ENCODE measurements around the gene SNX11. TPM values are rescaled to one million over a fixed set of nuclear protein-coding genes. Genes with fewer than 3 reads are reported as not detected.
A peak's percentile ranks its signal among the peaks of the same experiment; 100 is the strongest.

The SNX11 gene
- total and polyA plus RNA-seq, 9 of the 15 experiments (the other 6 are each of a cell fraction or from before 2014, with no cell fraction given) = 12.4 to 24.0 (median 16.8) TPM

- TF ChIP-seq KLF6 (CRISPR knock-in tag; IDR thresholded peaks at IDR 0.05; ENCODE audit: borderline replicate concordance) (no peak), ZNF780A (CRISPR knock-in tag; IDR thresholded peaks at IDR 0.05) (no peak), ELF4 (CRISPR knock-in tag; IDR thresholded peaks at IDR 0.05) (no peak)
These were observed 15.5 kb downstream of the SNX11 start (continued) for GRCh38 chr17:48123111-48123510.

DNA sequence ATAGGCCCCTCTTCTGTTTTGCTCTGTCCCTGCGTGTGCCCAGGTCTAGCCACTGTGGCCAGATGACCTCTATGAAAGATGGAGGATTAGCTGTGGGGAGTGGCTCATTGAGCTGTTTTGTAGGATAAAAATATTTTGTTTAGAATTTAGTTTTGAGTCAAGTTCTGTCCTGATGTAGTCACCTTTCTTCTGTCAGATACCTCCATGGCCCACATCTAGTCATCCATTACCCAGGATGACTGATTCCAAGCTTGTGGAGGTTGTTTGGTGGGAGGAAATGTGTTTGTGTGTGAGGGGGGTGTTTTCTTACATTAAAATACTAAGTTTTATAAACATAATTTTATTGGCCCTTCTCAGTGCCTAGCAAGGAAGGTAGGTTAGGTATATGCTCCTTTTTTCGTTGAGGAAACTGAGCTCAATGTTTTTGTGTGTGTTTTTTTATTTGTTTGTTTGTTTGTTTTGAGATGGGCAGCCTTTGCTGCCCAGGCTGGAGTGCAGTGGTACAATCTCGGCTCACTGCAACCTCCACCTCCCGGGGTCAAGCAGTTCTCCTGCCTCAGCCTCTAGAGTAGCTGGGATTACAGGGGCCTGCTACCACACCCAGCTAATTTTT is 16.3 kb downstream of the SNX11 start:
- 92% methylated on average over 4 of the region's 4 CpGs for WGBS (ENCODE audit: insufficient coverage, low coverage, missing lambda C conversion rate)
- FAIRE-seq (no peak), ATAC-seq (no peak), DNase-seq (ENCODE audit: extremely low read depth in 1 of 4, low spot score in 3 of 4) (no peak)
- POLR2A ChIA-PET = interaction anchor here (0.5 to 2.3 kb wide), 4 partner anchors 12 to 1957 kb away, joined by 3 to 9 read pairs (median 4); no protein-coding TSS in a partner anchor
- peaks cover 3% of the 10 kb centered on the region for H3K9me1 ChIP-seq (ENCODE audit: control insufficient read depth, insufficient read depth, low read length)
- no TSS peak for BruUV-seq (replicated peaks)
- no peak overlapping the region for H3K9ac ChIP-seq (ENCODE audit: insufficient read depth in 1 of 2, low read depth in 2 of 2, low read length in 2 of 2)
- no peaks in the 10 kb centered on the region for H4K20me1 ChIP-seq (replicated peaks; ENCODE audit: control insufficient read depth, insufficient read depth, low read length)
- TF ChIP-seq ZFX (CRISPR knock-in tag; IDR thresholded peaks at IDR 0.05) = no peak
- TF ChIP-seq, protein P1, sequence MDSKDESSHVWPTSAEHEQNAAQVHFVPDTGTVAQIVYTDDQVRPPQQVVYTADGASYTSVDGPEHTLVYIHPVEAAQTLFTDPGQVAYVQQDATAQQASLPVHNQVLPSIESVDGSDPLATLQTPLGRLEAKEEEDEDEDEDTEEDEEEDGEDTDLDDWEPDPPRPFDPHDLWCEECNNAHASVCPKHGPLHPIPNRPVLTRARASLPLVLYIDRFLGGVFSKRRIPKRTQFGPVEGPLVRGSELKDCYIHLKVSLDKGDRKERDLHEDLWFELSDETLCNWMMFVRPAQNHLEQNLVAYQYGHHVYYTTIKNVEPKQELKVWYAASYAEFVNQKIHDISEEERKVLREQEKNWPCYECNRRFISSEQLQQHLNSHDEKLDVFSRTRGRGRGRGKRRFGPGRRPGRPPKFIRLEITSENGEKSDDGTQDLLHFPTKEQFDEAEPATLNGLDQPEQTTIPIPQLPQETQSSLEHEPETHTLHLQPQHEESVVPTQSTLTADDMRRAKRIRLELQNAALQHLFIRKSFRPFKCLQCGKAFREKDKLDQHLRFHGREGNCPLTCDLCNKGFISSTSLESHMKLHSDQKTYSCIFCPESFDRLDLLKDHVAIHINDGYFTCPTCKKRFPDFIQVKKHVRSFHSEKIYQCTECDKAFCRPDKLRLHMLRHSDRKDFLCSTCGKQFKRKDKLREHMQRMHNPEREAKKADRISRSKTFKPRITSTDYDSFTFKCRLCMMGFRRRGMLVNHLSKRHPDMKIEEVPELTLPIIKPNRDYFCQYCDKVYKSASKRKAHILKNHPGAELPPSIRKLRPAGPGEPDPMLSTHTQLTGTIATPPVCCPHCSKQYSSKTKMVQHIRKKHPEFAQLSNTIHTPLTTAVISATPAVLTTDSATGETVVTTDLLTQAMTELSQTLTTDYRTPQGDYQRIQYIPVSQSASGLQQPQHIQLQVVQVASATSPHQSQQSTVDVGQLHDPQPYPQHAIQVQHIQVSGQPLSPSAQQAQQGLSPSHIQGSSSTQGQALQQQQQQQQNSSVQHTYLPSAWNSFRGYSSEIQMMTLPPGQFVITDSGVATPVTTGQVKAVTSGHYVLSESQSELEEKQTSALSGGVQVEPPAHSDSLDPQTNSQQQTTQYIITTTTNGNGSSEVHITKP (IDR thresholded peaks at IDR 0.05; ENCODE audit: partially characterized antibody) = peak; percentile 57
- H3K36me3 ChIP-seq (ENCODE audit: control insufficient read depth, insufficient read depth, low read length) = peaks cover 39% of the 10 kb centered on the region; the same call in 2 of the 3 replicates
- no peaks in the 10 kb centered on the region for H3K79me2 ChIP-seq (ENCODE audit: control insufficient read depth, insufficient read depth, low read length)
- no peaks in the 10 kb centered on the region for H3K27me3 ChIP-seq (ENCODE audit: control insufficient read depth in 2 of 2, insufficient read depth in 2 of 2, low read length in 2 of 2)
- intact Hi-C loops (cut with micrococcal nuclease) (no loop called here), in situ Hi-C loops (cut with MboI) (no loop called here)
- CTCF ChIA-PET (ENCODE audit: low intra/inter-chr PET ratio) = no interaction called here
- no peak overlapping the region for H3K27ac ChIP-seq (ENCODE audit: extremely low read depth, low read depth, low read length)
- no peaks in the 10 kb centered on the region for H3K9me3 ChIP-seq (replicated peaks; ENCODE audit: control insufficient read depth, insufficient read depth, low read depth, low read length)
- H2AFZ ChIP-seq (ENCODE audit: low read depth, low read length) = no peak overlapping the region
- H3K4me3 ChIP-seq = no peak overlapping the region
- no peaks in the 10 kb centered on the region for H3K4me1 ChIP-seq (replicated peaks in 1 of 2; ENCODE audit: control insufficient read depth in 2 of 2, insufficient read depth in 2 of 2, low read length in 2 of 2)
- H3K4me2 ChIP-seq (ENCODE audit: insufficient read depth, low read length) = no peak overlapping the region

Measured in K562 (cell line).